Skeletal muscle tissue (tissue), 1 donor: ENCODE data around the gene PCDHGA11. TPM values are rescaled to one million over a fixed set of nuclear protein-coding genes. Genes with fewer than 3 reads are reported as not detected.

Source experiments
- total RNA-seq: library from RNA; depleted of rRNA; stranded (reverse); fragments of >200 nt; gene quantifications from one replicate; pipeline ENCODE4 v1.2.3, GENCODE V29; 2014

The PCDHGA11 gene
- total RNA-seq, 1 donor from 2014 or later = 6.8 TPM

Other genes starting within 250 kb of the PCDHGA11 start
- 2.1 TPM for gene PCDHB7, start 248.4 kb upstream of the PCDHGA11 start, total RNA-seq
- gene PCDHB8, start 243.3 kb upstream of the PCDHGA11 start, total RNA-seq = 1.6 TPM
- 1.6 TPM for gene PCDHB16, start 238.7 kb upstream of the PCDHGA11 start, total RNA-seq
- gene PCDHB9, start 233.9 kb upstream of the PCDHGA11 start, total RNA-seq = 1.0 TPM
- 2.6 TPM for gene PCDHB10, start 228.7 kb upstream of the PCDHGA11 start, total RNA-seq
- 4.2 TPM for gene PCDHB11, start 221.4 kb upstream of the PCDHGA11 start, total RNA-seq
- gene PCDHB12, start 212.3 kb upstream of the PCDHGA11 start, total RNA-seq = 1.6 TPM
- 1.6 TPM for gene PCDHB13, start 207.1 kb upstream of the PCDHGA11 start, total RNA-seq
- 4.2 TPM for gene PCDHB14, start 197.7 kb upstream of the PCDHGA11 start, total RNA-seq
- 4.2 TPM for gene PCDHB15, start 175.7 kb upstream of the PCDHGA11 start, total RNA-seq
- 0.52 TPM for gene SLC25A2, start 117.0 kb upstream of the PCDHGA11 start, total RNA-seq
- 72.0 TPM for gene TAF7, start 100.3 kb upstream of the PCDHGA11 start, total RNA-seq
- 0.52 TPM for gene PCDHGA1, start 90.5 kb upstream of the PCDHGA11 start, total RNA-seq
- 1.6 TPM for gene PCDHGA2, start 82.3 kb upstream of the PCDHGA11 start, total RNA-seq
- 2.1 TPM for gene PCDHGA3, start 77.2 kb upstream of the PCDHGA11 start, total RNA-seq
- gene PCDHGB1, start 71.0 kb upstream of the PCDHGA11 start, total RNA-seq = 1.6 TPM
- 1.0 TPM for gene PCDHGA4, start 66.0 kb upstream of the PCDHGA11 start, total RNA-seq
- gene PCDHGB2, start 61.1 kb upstream of the PCDHGA11 start, total RNA-seq = 2.1 TPM
- gene PCDHGA5, start 56.9 kb upstream of the PCDHGA11 start, total RNA-seq = 2.1 TPM
- 3.1 TPM for gene PCDHGB3, start 50.8 kb upstream of the PCDHGA11 start, total RNA-seq
- 4.2 TPM for gene PCDHGA6, start 47.2 kb upstream of the PCDHGA11 start, total RNA-seq
- 3.7 TPM for gene PCDHGA7, start 38.3 kb upstream of the PCDHGA11 start, total RNA-seq
- 4.7 TPM for gene PCDHGB4, start 33.4 kb upstream of the PCDHGA11 start, total RNA-seq
- gene PCDHGA8, start 28.4 kb upstream of the PCDHGA11 start, total RNA-seq = 3.7 TPM
- 3.7 TPM for gene PCDHGB5, start 23.1 kb upstream of the PCDHGA11 start, total RNA-seq
- 4.7 TPM for gene PCDHGA9, start 18.3 kb upstream of the PCDHGA11 start, total RNA-seq
- gene PCDHGB6, start 13.0 kb upstream of the PCDHGA11 start, total RNA-seq = 5.2 TPM
- gene PCDHGA10, start 8.1 kb upstream of the PCDHGA11 start, total RNA-seq = 4.2 TPM
- 7.3 TPM for gene PCDHGB7, start 3.4 kb upstream of the PCDHGA11 start, total RNA-seq
- gene PCDHGA12, start 9.5 kb downstream of the PCDHGA11 start, total RNA-seq = 3.1 TPM
- 38.1 TPM for gene PCDHGC3, start 54.9 kb downstream of the PCDHGA11 start, total RNA-seq
- 3.7 TPM for gene PCDHGC4, start 64.0 kb downstream of the PCDHGA11 start, total RNA-seq
- gene PCDHGC5, start 68.0 kb downstream of the PCDHGA11 start, total RNA-seq = 2.1 TPM
- gene DIAPH1, start 197.9 kb downstream of the PCDHGA11 start, total RNA-seq = 16.7 TPM
- 40.7 TPM for gene HDAC3, start 215.8 kb downstream of the PCDHGA11 start, total RNA-seq
- under 0.01 TPM for gene RELL2, start 215.9 kb downstream of the PCDHGA11 start, total RNA-seq
- 5.2 TPM for gene FCHSD1, start 230.4 kb downstream of the PCDHGA11 start, total RNA-seq